K562 (cell line): Measurements from ENCODE around the gene BAD. TPM values are rescaled to one million over a fixed set of nuclear protein-coding genes. Genes with fewer than 3 reads are reported as not detected.

Source experiments
- BACH1 ChIP-seq: fragments of 200-800 bp; sonication (Bioruptor generic); IDR thresholded peaks from 2 replicates; pipeline ENCODE4 v1.6.1; 2016; ENCODE audit warnings: missing genetic modification characterization, missing compliant biosample characterization
- JUND ChIP-seq, 2 experiments: IDR thresholded peaks; 2 replicates in 1 of 2; 3 replicates in 1 of 2; pipeline ENCODE4 v1.6.1; 2011; ENCODE audit warnings: borderline replicate concordance in 2 of 2, low read depth in 2 of 2, low read length in 2 of 2, improper control_type of control experiment in 1 of 2, missing biosample characterization in 1 of 2, missing genetic modification characterization in 1 of 2, missing genetic modification reagents in 1 of 2
- SMC3 ChIP-seq: conservative IDR thresholded peaks from 2 replicates; pipeline ENCODE4 v1.6.1; 2011; ENCODE audit warnings: low read depth, low read length, improper control_type of control experiment; ENCODE audit not compliant: insufficient read depth
- polyA plus RNA-seq, 8 experiments: library from polyadenylated mRNA; depleted of rRNA in 4 of 8; stranded (reverse) in 5 of 8; unstranded in 3 of 8; fragments of >200 nt; fragmentation: Nextera tagmentation in 2 of 8; fragmentation: Illumina TruSeq in 1 of 8; extraction: Ambion mirVana in 2 of 8; extraction: Trizol in 1 of 8; gene quantifications; 2 replicates each; pipeline versions ENCODE4 v1.2.1 to v1.2.3, GENCODE V29; 2011 to 2014; ENCODE audit warnings: inconsistent platforms in 1 of 8, missing spikeins in 1 of 8
- total RNA-seq, 7 experiments: library from RNA; depleted of rRNA in 6 of 7; stranded (reverse); fragments of >200 nt in 6 of 7; fragmentation: Illumina TruSeq in 2 of 7; extraction: Trizol in 2 of 7; gene quantifications; 2 replicates each; pipeline versions ENCODE4 v1.2.1 to v1.2.3, GENCODE V29; 2011 to 2021; ENCODE audit warnings: low replicate concordance in 1 of 7
- TF ChIP-seq, protein P1 (sequence below), 2 experiments: fragments of 450-650 bp; formaldehyde crosslinking in 1 of 2; IDR thresholded peaks; 2 replicates each; pipeline versions ENCODE4 v1.4.0 to v1.6.1; 2014 to 2020; ENCODE audit warnings: mild to moderate bottlenecking in 2 of 2, borderline replicate concordance in 1 of 2, low read depth in 1 of 2
- TF ChIP-seq, protein P2 (sequence below), 2 experiments: fragments of 450-650 bp; conservative IDR thresholded peaks; 2 replicates each; pipeline ENCODE4 v1.6.1; 2017; ENCODE audit warnings: mild to moderate bottlenecking in 2 of 2, moderate library complexity in 2 of 2
- TF ChIP-seq, protein P3 (sequence below): fragments of 450-650 bp; formaldehyde crosslinking; IDR thresholded peaks from 2 replicates; pipeline ENCODE4 v1.4.0; 2022; ENCODE audit warnings: missing genetic modification characterization
- TF ChIP-seq, protein P4 (sequence below): fragments of 250-450 bp; sonication (Bioruptor Pico); IDR thresholded peaks from 2 replicates; pipeline ENCODE4 v1.5.0; 2021; ENCODE audit warnings: mild to moderate bottlenecking, borderline replicate concordance
- TF ChIP-seq, protein P5 (sequence below), 2 experiments: fragments of 450-650 bp; IDR thresholded peaks; 2 replicates each; pipeline ENCODE4 v1.6.1; 2016

BAD gene
- total and polyA plus RNA-seq, 9 of the 15 experiments (the other 6 are each of a cell fraction or from before 2014, with no cell fraction given), result 0.61 to 45.6 (median 11.8) TPM

DNA sequence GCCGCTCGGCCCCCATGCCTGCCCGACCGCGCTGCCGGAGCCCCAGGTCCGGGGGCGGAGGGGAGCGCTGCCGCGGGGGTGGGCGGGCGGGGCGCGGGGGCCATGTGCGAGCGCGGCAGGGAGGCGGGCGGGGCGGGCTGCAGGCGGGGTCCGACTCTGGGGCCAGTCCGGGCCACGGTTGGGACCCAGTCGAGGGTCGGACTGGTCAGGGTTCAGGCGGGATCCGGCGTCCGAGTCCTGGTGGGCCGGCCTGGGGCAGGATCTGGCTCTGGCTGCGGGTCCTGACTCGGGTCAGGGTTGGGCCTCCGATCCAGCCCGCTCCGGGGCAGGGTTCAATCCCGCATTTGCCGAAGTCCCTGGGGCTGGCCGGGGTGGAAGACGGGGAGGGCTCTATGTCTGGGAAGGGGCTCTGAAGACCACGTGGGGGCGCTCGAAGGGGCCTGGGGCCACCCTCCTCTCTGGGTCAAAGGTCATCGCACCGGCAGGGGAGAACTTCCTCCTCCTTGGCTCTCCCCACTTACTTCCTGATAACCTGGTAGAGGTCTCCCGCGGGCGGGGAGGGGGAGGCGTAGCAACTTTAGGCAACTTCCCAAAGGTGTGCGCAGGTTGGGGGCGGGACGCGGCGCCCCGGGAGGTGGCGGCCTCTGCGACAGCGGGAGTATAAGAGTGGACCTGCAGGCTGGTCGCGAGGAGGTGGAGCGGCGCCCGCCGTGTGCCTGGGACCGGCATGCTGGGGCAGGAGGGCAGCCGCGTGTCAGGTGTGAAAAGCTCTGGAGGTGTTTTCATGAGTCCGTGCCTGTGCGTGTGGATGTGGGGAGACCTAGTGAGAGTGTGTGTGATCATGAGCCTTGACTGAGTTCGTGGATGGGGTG lies 21.5 kb upstream of the BAD start (continued):
- TF ChIP-seq, protein P1, sequence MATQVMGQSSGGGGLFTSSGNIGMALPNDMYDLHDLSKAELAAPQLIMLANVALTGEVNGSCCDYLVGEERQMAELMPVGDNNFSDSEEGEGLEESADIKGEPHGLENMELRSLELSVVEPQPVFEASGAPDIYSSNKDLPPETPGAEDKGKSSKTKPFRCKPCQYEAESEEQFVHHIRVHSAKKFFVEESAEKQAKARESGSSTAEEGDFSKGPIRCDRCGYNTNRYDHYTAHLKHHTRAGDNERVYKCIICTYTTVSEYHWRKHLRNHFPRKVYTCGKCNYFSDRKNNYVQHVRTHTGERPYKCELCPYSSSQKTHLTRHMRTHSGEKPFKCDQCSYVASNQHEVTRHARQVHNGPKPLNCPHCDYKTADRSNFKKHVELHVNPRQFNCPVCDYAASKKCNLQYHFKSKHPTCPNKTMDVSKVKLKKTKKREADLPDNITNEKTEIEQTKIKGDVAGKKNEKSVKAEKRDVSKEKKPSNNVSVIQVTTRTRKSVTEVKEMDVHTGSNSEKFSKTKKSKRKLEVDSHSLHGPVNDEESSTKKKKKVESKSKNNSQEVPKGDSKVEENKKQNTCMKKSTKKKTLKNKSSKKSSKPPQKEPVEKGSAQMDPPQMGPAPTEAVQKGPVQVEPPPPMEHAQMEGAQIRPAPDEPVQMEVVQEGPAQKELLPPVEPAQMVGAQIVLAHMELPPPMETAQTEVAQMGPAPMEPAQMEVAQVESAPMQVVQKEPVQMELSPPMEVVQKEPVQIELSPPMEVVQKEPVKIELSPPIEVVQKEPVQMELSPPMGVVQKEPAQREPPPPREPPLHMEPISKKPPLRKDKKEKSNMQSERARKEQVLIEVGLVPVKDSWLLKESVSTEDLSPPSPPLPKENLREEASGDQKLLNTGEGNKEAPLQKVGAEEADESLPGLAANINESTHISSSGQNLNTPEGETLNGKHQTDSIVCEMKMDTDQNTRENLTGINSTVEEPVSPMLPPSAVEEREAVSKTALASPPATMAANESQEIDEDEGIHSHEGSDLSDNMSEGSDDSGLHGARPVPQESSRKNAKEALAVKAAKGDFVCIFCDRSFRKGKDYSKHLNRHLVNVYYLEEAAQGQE (IDR thresholded peaks at IDR 0.05; ENCODE audit: borderline replicate concordance), result peak; percentile 20; the same call in 1 of the 2 replicates
- TF ChIP-seq, protein P1 (CRISPR knock-in tag; IDR thresholded peaks at IDR 0.05; ENCODE audit: low read depth), result no peak
- TF ChIP-seq, protein P2, sequence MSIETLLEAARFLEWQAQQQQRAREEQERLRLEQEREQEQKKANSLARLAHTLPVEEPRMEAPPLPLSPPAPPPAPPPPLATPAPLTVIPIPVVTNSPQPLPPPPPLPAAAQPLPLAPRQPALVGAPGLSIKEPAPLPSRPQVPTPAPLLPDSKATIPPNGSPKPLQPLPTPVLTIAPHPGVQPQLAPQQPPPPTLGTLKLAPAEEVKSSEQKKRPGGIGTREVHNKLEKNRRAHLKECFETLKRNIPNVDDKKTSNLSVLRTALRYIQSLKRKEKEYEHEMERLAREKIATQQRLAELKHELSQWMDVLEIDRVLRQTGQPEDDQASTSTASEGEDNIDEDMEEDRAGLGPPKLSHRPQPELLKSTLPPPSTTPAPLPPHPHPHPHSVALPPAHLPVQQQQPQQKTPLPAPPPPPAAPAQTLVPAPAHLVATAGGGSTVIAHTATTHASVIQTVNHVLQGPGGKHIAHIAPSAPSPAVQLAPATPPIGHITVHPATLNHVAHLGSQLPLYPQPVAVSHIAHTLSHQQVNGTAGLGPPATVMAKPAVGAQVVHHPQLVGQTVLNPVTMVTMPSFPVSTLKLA (conservative IDR thresholded peaks at IDR 0.05), result peak; percentile 85 to 92
- TF ChIP-seq, protein P3, sequence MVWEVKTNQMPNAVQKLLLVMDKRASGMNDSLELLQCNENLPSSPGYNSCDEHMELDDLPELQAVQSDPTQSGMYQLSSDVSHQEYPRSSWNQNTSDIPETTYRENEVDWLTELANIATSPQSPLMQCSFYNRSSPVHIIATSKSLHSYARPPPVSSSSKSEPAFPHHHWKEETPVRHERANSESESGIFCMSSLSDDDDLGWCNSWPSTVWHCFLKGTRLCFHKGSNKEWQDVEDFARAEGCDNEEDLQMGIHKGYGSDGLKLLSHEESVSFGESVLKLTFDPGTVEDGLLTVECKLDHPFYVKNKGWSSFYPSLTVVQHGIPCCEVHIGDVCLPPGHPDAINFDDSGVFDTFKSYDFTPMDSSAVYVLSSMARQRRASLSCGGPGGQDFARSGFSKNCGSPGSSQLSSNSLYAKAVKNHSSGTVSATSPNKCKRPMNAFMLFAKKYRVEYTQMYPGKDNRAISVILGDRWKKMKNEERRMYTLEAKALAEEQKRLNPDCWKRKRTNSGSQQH, result no peak; the same call in 1 of the 2 replicates
- TF ChIP-seq, protein P4, sequence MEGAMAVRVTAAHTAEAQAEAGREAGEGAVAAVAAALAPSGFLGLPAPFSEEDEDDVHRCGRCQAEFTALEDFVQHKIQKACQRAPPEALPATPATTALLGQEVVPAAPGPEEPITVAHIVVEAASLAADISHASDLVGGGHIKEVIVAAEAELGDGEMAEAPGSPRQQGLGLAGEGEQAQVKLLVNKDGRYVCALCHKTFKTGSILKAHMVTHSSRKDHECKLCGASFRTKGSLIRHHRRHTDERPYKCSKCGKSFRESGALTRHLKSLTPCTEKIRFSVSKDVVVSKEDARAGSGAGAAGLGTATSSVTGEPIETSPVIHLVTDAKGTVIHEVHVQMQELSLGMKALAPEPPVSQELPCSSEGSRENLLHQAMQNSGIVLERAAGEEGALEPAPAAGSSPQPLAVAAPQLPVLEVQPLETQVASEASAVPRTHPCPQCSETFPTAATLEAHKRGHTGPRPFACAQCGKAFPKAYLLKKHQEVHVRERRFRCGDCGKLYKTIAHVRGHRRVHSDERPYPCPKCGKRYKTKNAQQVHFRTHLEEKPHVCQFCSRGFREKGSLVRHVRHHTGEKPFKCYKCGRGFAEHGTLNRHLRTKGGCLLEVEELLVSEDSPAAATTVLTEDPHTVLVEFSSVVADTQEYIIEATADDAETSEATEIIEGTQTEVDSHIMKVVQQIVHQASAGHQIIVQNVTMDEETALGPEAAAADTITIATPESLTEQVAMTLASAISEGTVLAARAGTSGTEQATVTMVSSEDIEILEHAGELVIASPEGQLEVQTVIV, result no peak
- TF ChIP-seq BACH1 (no peak), SMC3 (peak; percentile 37; the same call in 1 of the 2 replicates), JUND (IDR thresholded peaks at IDR 0.05; ENCODE audit: borderline replicate concordance, low read depth, low read length) (peak; percentile 27), JUND (tag; IDR thresholded peaks at IDR 0.05; ENCODE audit: borderline replicate concordance, low read depth, low read length) (no peak)
- TF ChIP-seq, protein P5, sequence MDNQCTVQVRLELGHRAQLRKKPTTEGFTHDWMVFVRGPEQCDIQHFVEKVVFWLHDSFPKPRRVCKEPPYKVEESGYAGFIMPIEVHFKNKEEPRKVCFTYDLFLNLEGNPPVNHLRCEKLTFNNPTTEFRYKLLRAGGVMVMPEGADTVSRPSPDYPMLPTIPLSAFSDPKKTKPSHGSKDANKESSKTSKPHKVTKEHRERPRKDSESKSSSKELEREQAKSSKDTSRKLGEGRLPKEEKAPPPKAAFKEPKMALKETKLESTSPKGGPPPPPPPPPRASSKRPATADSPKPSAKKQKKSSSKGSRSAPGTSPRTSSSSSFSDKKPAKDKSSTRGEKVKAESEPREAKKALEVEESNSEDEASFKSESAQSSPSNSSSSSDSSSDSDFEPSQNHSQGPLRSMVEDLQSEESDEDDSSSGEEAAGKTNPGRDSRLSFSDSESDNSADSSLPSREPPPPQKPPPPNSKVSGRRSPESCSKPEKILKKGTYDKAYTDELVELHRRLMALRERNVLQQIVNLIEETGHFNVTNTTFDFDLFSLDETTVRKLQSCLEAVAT (IDR thresholded peaks at IDR 0.05), result no peak
- TF ChIP-seq, all 486 proteins: peak for 104
